HG02798 (cell line): Measurements from ENCODE around the gene SCN8A.
"Not testable (repeated sequence)": the region's sequence is repeated elsewhere in the genome, so short reads cannot be mapped to it uniquely, and the experiment has no call there.

Experiments used
- ATAC-seq: cut with Tn5 transposase; IDR thresholded peaks from one replicate; pipeline ENCODE4 v1.9.1; 2021; ENCODE audit warnings: mild to moderate bottlenecking; ENCODE audit not compliant: unreplicated experiment, poor library complexity

SCN8A gene

DNA sequence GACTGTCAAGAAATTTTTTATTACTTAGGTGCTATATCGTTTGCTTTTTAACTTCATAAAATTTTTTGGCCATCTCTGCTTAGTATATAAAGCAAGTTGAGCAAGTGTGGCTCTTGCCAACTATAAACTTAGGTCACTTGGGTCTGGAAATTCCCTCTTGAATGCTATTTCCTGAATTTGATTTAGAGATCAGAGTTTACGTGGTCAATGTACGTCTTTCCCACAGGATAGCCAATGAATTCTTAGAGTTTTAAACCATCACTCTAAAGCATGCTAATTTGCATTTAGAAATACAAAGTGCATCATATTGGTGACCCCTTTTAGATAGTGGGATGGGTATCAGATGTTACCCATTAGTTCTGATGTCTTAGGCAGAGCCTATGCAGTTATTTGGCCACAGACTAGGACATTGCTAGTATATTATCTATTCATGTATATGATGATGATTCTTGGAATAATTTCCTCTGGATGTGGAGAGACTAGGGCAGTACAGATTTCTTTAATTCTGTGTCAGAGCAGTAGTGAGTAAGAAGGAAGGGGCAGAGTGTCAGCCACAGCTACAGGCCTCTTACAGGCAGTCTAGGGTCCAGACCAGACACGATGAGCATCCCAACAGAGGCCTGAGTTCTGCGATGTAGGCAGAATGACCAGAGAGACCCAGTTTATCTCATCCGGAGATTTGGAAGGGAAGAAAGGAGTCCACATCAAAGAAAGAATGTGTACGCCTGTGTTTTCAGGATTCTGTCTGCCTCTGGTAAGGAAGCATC lies 30.3 kb downstream of the SCN8A start:
- no peak for ATAC-seq

DNA sequence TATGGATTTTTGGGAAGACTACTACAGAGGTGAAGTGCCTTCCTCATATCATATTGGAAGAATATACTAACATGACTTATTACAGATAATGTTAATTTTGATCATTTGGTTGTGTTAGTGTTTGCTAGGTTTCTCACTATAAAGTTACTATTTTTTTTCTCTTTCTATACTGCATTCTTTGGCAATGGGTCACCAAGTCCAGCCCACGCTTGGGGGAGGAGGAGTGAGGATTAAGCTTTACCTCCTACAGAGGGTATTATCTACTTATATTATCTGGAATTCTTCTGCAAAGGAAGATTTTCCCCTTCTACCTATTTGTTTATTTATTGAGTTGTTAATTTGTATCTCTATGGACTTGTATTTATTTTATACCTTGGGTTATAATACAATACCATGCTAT lies 31.5 kb downstream of the SCN8A start:
- ATAC-seq, result no peak

DNA sequence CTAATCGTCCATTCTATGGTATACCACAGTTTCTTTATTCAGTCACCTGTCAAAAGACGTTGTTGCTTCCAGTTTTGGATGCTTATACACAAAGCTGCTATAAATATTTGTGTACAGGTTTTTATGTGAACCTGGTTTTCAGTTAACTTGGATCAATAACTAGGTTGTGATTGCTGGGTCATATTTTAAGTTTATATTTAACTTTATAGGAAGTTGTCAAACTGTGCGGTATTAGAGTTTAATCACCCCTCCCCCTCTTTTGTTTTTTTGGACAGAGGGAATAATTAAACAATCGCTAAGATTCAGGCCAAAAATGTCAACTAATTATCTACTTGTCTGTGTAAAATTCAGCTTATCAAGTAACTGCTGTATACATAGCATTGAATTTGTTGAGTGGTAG lies 34.3 kb downstream of the SCN8A start:
- ATAC-seq, result no peak

DNA sequence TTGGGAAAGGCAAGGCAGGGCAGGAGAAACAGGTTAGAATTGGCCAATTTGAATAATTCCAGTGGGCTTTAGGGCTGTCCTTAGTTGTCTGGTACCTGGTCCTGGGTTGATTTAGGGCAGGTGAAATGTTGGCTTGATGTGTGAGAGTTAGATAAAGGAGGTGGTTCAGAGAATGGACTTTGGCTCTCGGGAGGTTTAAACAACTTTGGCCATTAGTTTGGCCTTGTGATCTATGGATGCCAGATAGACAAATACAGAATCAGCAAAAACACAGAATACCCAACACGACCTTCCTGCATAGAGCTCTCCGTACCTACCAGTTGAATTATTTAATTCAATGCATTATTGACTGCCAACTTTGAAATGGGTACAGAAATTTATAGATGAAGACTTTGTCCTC lies 35.1 kb downstream of the SCN8A start:
- no peak for ATAC-seq

DNA sequence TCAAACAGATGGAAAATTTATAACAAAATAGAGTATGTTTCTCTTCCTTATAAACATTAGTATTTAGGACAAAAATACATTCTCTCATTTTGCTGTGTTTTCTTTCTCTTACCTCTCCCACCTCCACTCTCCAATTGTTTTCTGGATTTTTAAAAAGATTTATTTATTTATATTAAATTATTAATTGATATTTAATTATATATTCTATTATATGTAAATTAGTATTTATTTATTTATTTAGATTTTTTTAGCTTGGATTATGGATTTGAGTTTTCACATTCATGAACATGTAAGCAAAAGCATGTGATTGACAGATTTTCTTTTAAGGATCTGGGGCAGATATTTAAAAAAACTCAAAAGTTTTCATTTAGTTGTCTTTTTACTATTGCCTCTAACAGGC lies 35.6 kb downstream of the SCN8A start:
- ATAC-seq, result no peak

DNA sequence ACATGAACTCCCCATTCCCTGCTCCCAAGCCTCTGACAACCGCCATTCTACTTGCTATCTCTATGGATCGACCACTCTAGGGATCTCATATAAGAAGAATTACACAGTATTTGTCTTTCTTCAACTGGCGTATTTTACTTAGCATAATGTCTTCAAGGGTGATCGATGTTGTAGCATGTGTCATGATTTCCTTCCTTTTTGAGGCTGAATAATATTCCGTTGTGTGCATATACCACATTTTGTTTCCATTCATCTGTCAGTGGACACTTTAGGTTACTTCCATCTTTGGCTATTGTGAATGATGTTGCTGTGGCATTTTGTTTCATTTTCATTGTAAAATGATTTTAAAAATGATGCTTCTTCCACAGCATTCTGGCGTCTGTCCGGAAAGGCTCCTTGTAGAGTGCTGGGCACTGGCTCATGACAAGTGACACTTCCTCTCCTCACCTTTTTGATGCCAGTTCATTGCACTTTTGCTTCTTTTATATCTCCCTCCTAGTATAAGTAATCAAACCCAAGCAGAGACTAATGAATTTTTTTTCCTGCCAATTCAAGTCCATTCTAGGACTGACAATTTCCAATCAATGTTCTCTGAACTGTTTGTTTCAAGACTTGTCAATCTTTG lies 39.3 kb downstream of the SCN8A start:
- ATAC-seq, result no peak

DNA sequence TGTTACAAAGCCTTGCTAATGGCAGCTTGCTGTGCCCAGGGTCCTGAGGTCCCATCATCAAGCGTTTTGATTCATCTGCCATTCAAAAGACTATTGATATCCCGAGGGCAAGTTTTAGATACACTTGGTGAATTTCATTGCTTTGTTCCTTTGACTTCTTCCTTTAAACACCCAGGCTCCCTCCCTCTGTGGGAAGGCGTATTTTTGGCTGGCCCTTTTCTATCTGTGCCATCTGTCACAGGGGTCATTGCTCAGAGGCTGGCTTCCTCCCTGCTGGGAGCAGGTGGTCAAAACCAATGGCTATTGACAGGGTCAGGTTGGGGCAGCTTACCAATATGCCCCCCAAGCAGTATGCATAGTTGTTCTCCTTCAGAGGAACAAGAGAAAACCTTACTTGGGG lies 40.0 kb downstream of the SCN8A start:
- ATAC-seq, result no peak

DNA sequence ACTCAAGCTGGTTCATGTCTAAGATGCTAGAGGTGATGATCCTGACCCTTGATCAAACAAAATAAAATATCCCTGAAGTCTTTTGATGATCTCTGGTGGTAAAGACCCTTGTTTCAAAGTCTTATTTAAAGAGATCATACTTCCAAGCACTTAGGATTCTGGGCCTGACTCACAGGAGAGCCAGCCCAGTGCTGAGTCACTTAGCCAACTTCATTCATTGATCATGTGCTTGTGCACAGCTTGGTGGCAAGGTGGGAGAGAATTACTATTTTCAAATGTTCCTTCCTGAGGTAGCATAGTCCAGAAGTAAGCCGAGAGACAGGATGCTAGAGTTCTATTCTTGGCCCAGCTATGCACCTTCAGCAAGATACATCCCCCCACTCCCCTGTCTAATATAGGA lies 40.6 kb downstream of the SCN8A start:
- no peak for ATAC-seq

DNA sequence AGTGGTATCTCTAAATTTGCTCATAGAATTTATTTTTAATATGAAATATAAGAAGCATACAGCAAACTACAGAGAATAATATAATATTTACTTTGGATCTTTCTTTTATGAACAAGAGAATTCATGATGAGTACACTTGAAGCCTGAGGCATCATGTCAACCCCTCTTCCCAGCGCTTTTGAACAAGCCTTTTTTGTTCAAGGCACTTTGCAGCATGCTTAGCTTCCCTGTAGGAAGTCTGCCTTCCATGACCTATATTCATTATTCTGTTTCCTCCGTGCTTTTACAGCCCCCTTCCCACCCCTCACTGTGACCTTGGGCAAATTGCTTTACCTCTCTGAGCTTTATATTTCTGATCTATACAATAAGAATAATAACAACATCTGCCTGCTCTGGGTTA lies 41.6 kb downstream of the SCN8A start:
- no peak for ATAC-seq

DNA sequence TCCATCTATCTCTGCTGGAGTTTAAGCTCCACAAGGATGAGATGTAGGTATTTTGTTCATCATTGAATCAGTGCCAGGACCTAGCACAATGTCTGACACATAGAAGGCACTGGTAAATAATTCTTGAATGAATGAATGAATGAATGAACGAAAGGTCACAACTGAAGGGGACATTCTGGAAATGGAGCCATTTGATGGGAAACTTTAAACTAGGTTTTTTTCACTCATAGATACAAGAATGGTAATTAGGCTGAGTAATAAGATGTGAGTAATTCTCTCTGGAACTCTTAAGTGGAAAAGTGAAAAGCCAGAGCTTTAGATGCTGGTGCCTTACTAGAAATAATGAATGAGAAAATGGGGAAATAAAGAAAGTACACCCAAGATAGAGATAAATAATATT lies 44.3 kb downstream of the SCN8A start:
- no peak for ATAC-seq

DNA sequence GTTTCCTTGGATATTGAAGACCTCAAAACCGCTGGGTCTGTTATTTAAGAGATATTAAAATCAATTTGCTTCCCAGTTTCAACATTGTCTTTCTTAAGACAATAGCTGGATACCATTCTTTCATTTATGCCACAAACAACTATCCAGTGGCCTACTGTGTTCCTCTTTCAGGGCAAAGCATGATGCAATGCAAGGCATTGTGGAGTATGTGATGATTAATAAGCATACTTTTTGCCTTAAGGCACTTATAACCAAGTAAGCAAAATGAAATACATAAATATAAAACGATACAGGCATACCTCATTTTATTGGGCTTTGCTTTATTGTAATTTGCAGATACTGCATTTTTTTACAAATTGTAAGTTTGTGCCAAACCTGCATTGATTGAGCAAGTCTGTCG lies 45.5 kb downstream of the SCN8A start:
- ATAC-seq, result no peak

DNA sequence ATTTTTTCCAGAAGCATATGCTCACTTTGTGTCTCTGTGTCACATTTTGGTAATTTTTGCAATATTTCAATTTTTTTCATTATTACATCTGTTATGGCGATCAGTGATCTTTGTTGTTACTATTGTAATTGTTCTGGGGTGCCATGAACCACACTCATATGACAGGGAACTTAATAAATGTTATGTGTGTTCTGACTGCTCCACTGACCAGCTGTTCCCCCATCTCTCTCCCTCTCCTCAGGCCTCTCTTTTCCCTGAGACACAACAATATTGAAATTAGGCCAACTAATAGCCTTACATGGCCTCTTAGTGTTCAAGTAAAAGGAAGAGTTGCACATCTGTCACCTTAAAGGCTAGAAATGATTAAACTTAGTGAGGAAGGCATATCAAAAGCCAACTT lies 46.0 kb downstream of the SCN8A start:
- ATAC-seq, result no peak

DNA sequence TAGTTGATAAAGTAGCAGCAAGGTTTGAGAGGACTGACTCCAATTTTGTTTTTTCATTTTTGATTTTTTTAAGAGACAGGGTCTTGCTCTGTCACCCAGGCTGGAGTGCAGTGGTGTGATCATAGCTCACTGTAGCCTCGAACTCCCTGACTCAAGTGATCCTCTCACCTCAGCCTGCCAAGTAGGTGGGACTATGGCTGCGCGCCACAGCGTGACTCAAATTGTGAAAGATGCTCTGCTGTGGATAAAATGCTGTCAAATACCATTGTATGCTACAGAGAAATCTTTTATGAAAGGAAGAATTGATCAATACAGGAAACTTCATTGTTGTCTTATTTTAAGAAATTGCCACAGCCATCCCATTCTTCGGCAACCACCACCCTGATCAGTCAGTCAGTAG lies 48.3 kb downstream of the SCN8A start:
- no peak for ATAC-seq

DNA sequence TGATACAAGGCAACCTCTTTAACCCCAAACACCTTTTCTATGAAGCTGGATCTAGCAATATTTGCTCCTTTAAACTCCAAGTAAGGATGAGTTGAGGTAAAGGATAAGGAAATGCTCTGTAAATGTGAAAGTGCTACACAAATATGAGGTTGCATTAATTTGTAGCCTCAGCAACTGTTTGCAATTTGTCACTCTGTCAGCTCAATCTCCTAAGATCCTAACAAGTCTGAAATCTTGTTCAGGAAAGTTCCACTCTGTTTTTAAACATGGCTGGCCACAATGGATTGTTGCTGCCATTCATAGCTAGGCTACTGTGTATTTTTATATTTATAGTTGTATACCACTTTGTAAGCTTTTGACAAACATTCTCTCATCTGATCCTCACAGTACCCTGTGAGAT lies 51.3 kb downstream of the SCN8A start:
- ATAC-seq, result no peak

DNA sequence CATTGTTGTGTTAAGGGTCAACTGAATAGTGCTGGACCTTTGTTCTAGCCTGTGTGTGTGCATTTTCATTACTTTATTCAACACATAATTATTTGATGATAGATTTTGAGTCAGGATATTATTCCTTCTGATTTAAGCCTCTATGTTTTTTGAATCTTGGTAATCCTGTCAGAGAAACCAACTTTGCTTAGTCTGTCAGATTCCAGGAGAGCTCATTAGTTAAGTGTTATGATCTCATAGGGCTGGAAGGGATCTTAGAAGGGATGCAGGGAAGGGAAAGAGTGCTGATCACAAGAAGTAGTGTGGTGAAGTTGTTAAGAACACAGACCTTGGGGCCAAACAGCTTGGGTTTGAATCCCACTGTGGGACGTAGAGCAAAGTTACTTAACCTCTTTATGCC lies 52.9 kb downstream of the SCN8A start:
- no peak for ATAC-seq

DNA sequence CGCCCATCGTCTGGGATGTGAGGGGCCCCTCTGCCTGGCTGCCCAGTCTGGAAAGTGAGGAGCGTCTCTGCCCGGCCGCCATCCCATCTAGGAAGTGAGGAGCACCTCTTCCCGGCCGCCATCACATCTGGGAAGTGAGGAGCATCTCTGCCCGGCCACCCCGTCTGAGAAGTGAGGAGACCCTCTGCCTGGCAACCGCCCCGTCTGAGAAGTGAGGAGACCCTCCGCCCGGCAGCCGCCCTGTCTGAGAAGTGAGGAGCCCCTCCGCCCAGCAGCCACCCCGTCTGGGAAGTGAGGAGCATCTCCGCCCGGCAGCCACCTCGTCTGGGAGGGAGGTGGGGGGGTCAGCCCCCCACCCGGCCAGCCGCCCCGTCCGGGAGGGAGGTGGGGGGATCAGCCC lies 53.7 kb downstream of the SCN8A start:
- not testable (repeated sequence) for ATAC-seq

DNA sequence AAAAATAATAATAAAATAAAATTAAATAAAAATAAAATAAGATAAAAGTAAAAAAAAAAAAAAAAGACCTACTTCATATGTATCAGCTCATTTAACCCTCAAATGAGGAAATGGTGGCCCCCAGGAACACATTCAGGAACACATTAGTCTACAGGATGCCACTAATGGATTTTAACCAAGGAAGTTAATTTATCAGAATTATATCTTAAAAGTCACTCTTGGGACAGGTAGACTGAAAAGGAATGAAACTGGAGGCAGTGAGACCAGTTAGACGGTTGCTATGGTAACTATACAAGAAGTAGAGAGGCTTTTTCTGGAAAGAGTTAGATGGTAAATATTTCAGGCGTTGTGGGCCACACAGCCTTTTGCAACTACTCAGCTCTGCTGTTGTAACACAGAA lies 54.9 kb downstream of the SCN8A start:
- ATAC-seq, result no peak

DNA sequence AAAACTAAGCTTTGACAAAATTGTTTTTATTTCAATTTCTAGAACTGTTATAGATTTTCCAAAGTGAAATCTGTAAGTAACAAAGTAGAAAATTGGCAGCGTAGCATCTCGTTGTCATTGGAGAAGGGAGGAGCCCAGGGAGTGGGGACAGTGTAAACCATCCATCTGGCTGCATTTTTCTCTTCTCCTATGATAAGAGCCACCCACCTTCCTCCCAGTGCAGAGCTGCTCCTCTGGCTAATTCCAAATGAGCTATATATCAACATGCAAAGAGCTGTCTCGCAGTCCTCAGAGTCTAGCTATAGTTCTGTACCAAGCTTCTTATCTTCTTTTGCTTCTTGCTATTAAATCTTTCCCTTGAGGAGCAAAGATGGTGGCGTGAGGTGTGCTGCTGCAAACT lies 56.6 kb downstream of the SCN8A start:
- ATAC-seq, result no peak

DNA sequence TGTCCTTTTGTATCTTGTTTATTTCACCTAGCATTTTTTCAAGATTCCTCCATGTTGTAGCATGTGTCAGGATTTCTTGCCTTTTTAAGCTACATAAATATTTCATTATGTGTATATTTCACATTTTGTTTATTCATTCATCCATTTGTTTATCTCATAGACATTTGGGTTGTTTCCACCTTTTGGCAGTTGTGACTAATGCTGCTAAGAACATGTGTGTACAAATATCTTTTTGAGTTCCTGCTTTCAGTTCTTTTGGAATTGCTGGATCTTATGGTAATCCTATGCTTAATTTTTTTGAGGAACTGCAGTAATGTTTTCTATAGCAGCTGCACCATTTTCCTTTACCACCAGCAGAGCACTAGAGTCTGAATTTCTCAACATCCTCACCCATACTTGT lies 62.4 kb downstream of the SCN8A start:
- ATAC-seq, result no peak

DNA sequence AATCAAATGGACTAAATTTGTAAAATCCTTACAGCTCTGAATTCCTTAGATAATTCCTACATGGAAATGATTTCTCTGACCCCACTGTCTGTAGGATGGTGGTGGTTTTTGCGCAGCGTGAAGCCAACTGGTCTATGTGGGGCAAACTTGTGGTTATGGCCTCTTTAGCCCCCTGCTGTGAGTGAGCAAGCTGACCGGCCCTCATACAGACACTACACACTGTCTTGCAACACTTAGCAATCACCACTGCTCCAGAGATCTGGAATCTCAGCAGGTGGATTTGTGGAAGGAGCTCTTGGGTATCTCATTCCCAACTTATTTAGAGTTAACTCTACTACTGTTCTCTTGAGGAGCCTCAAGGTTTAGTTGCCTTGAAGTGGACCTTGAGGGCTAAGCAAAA lies 70.2 kb downstream of the SCN8A start:
- ATAC-seq, result no peak

DNA sequence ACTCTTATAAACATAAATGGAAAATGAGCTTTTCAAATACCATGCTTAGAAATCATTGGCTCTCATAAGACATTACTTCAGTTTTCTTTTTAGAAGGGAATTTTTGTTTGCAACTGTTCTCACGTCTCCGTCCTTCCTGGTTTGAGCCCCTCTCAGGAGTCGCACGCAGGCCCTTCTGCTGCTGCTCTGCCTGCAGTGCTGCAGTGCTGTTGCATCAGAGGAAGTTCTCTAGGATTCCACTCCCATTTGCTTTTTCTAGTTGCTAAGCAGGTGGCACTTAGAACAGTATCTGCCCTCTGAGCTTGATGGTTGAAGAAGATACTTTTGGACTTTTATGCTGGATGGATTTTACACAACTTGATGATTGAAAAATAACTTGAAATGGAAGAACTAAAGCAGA lies 70.8 kb downstream of the SCN8A start:
- ATAC-seq, result no peak

DNA sequence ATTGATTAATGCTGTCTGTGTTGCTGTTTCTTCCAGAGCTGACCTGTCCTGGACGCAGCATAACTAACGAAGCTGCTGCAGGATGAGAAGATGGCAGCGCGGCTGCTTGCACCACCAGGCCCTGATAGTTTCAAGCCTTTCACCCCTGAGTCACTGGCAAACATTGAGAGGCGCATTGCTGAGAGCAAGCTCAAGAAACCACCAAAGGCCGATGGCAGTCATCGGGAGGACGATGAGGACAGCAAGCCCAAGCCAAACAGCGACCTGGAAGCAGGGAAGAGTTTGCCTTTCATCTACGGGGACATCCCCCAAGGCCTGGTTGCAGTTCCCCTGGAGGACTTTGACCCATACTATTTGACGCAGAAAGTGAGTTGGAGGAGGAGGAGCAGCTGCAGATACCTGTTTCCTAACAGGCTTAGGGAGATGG lies 71.7 kb downstream of the SCN8A start:
- ATAC-seq, result no peak
